Muscle of leg (tissue), 11 donors: ENCODE data around the gene KCNE3. TPM values are rescaled to one million over a fixed set of nuclear protein-coding genes. Genes with fewer than 3 reads are reported as not detected.

Experiments used
- DNase-seq: peaks from one replicate; pipeline ENCODE4 v3.0.0; 2013
- H3K27ac ChIP-seq: one replicate; pipeline ENCODE4 v1.5.1; 2013; ENCODE audit warnings: mild to moderate bottlenecking, low read length, control low read depth
- H3K27me3 ChIP-seq: one replicate; pipeline ENCODE4 v1.6.1; 2013; ENCODE audit warnings: low read length; ENCODE audit not compliant: control insufficient read depth, insufficient read depth
- H3K36me3 ChIP-seq: one replicate; pipeline ENCODE4 v1.6.1; 2013; ENCODE audit warnings: low read length; ENCODE audit not compliant: control insufficient read depth, insufficient read depth
- H3K4me1 ChIP-seq: one replicate; pipeline ENCODE4 v1.6.1; 2013; ENCODE audit warnings: low read length; ENCODE audit not compliant: control insufficient read depth, insufficient read depth
- H3K4me3 ChIP-seq: one replicate; pipeline ENCODE4 v1.5.1; 2013; ENCODE audit warnings: low read length, control low read depth
- H3K9me3 ChIP-seq: replicated peaks from 2 replicates; pipeline ENCODE4 v1.6.1; 2013; ENCODE audit warnings: low read depth, low read length; ENCODE audit not compliant: control insufficient read depth
- WGBS: methylation state at CpG from one replicate; pipeline ENCODE4 v1.1.5; 2013; ENCODE audit warnings: missing lambda C conversion rate; ENCODE audit not compliant: insufficient coverage; 5-methylcytosine and 5-hydroxymethylcytosine counted together
- polyA plus RNA-seq, 8 donors: library from polyadenylated mRNA; unstranded; fragments of 120-200 nt; gene quantifications; one replicate each; pipeline versions ENCODE4 v1.2.1 to v1.2.3, GENCODE V29; 2013; ENCODE audit warnings: inconsistent platforms in 1 of 8, low replicate concordance in 1 of 8; ENCODE audit not compliant: insufficient read length in 8 of 8, insufficient read depth in 1 of 8
- total RNA-seq: library from RNA; stranded (reverse); fragments of 120-200 nt; gene quantifications from one replicate; pipeline ENCODE4 v1.2.4, GENCODE V29; 2013

The KCNE3 gene
- total and polyA plus RNA-seq, 9 donors, result 1.2 to 3.7 (median 2.4) TPM

DNA sequence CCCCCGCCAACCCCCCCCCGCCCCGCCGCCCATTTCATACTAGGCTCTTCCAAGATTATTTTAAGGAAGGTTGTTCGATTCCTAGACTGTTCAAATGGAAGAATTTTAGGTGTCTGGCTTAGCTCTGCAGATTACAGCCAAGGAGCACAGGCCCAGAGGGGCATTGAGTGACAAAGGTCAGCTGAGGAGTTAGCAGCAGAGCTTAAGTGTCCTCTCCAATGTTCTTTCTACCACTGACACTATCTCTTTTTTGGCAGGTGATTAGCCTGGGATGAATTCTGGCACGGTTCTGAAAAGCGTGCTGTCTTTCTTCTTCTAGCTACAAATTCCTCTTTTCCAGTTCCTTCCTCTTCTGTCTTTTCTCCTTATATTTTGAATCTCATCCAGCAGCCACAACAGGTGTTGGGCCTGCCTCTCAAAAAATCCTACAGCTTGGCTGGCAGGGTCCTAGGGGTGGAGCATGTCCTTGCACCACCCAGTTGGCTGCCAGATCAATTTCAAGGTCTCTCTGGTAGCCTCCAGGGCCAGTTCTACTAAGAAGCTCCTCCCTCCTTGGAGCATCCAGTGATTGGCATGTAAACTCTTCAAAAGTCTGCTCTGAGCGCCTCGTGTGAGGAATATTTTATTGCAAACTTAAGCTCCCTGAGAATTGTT, 23.0 kb downstream of the KCNE3 start:
- Histone ChIP-seq H3K4me3 (no peak overlapping the region), H3K36me3 (no peaks in the 10 kb centered on the region), H3K9me3 (no peaks in the 10 kb centered on the region), H3K27me3 (no peaks in the 10 kb centered on the region), H3K27ac (peak overlapping the region; percentile 78), H3K4me1 (peaks cover 26% of the 10 kb centered on the region)
- WGBS, result 15% methylated on average over 3 of the region's 9 CpGs
- peak; percentile 73 for DNase-seq

DNA sequence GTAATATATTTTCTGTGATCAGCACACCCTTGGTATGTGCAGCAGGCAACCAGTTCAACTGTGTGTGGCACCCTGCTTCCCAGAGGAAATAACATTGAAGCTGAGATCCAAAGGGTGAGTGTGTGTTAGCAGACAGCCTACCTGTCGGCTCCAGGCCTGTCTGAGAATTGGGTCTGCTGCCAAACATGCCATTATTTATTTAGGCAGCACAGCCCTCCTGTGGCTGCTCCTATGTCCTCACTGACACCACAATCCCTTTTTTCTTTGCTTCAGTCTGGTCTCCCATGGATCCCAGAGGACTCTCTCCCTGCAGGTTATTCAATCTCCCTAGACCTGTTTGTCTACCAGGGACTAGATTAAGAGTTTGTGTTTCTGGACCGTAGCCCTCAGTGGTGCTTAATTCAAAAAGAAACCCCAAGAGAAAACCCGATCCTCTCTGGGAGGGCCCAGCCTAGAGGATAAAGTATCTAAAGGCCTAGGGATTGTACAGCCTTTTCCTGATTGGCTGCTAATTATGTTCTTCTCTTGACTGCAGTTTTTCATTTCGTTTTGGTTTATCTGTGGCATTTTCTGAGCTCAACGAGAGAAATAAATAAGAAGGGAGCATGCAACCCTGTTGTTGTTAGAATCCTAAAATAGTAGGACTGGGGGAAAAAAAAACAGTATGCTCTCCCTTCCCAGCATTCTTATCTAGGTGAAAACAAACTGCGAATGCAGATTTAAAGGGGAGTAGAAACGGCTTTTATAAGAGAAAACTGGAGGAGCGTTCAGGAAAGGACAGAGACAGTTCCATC, 24.1 kb downstream of the KCNE3 start:
- peak overlapping the region; percentile 39 for H3K27ac ChIP-seq
- H3K36me3 ChIP-seq, result no peaks in the 10 kb centered on the region
- peaks cover 26% of the 10 kb centered on the region for H3K4me1 ChIP-seq
- 83% methylated on average over 1 of the region's 8 CpGs for WGBS
- no peaks in the 10 kb centered on the region for H3K27me3 ChIP-seq
- no peaks in the 10 kb centered on the region for H3K9me3 ChIP-seq
- peak; percentile 33 for DNase-seq
- no peak overlapping the region for H3K4me3 ChIP-seq

GRCh38 chr11:74442636-74443035, 24.7 kb downstream of the KCNE3 start:
- Histone ChIP-seq H3K4me3 (no peak overlapping the region), H3K4me1 (peaks cover 26% of the 10 kb centered on the region), H3K36me3 (no peaks in the 10 kb centered on the region), H3K9me3 (no peaks in the 10 kb centered on the region), H3K27me3 (no peaks in the 10 kb centered on the region), H3K27ac (no peak overlapping the region)
- no CpG with 5 or more reads among the region's 3 CpGs for WGBS
- no peak for DNase-seq

DNA sequence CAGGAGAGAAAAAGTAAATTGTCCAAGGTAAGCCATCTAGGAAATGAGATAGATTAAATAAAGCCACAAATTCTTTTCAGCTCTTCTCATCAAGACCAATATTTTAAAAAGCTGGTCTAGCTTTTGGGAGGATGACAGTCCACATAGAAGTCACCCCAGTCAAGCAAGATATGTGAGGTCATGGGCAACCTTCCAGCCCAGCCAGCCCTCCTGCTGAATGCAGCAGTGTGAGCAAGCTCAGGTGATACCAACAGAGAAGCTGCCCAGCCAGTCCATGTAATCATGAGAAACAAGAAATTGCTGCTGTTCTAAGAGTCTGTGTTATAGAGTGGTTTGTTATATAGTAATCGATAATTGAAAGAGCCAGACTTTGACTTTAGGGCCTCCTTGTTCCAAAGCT, 28.7 kb downstream of the KCNE3 start:
- WGBS, result no CpG with 5 or more reads among the region's 1 CpG
- no peak for DNase-seq

DNA sequence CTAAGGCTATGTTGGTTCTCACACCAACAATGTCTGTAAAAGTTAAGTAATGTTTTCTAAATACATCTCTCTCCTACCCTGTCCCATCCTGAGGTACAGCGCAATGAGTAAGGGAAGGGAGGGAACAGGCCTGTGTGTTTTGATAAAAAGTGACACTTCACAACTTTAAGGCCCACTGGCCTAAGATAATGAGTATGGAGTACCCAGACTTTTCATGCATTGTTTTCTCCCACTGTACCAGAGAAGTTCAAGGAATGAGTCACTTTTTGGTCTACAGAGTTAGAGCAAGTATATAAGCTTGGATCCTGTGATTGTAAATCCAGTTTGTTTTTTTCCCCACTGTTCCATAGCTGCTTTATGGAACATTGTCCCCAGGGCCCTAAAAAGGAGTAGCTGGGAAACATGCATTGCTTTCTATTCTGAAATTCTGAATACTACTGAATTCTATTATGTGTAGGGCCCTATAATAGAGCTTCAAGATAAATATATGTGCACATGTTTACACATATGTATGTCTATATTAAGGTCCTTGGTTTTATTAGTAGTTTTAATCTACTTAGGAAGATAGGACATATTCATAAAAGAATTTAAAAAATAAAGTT, 29.8 kb downstream of the KCNE3 start:
- H3K27me3 ChIP-seq, result no peaks in the 10 kb centered on the region
- no CpG with 5 or more reads among the region's 1 CpG for WGBS
- DNase-seq, result no peak

More for the DNA sequence above, 28.7 kb downstream of the KCNE3 start:
- no peak overlapping the region for H3K27ac ChIP-seq
- H3K9me3 ChIP-seq, result no peaks in the 10 kb centered on the region
- H3K36me3 ChIP-seq, result no peaks in the 10 kb centered on the region
- H3K4me3 ChIP-seq, result no peak overlapping the region
- peaks cover 9% of the 10 kb centered on the region for H3K4me1 ChIP-seq
- H3K27me3 ChIP-seq, result no peaks in the 10 kb centered on the region

DNA sequence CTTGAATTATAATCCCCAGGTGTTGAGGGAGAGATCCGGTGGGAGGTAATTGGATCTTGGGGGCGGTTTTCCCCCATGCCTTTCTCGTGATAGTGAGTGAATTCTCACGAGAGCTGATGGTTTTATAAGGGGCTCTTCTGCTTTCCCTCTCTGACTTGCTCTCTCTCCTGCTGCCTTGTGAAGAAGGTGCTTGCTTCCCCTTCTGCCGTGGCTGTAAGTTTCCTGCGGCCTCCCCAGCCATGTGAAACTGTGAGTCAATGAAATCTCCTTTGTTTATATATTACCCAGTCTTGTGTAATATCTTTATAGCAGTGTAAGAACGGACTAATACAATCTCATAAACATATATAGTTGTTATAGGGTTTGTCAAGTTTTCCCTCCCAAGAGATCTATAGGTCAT, 32.8 kb downstream of the KCNE3 start:
- Histone ChIP-seq H3K27me3 (no peaks in the 10 kb centered on the region), H3K4me1 (no peaks in the 10 kb centered on the region), H3K27ac (no peak overlapping the region), H3K9me3 (no peaks in the 10 kb centered on the region), H3K4me3 (no peak overlapping the region), H3K36me3 (no peaks in the 10 kb centered on the region)
- DNase-seq, result no peak
- WGBS, result no CpG with 5 or more reads among the region's 7 CpGs

More for the DNA sequence above, 29.8 kb downstream of the KCNE3 start:
- Histone ChIP-seq H3K4me3 (no peak overlapping the region), H3K4me1 (peaks cover under 1% of the 10 kb centered on the region), H3K27ac (no peak overlapping the region), H3K9me3 (no peaks in the 10 kb centered on the region), H3K36me3 (no peaks in the 10 kb centered on the region)

DNA sequence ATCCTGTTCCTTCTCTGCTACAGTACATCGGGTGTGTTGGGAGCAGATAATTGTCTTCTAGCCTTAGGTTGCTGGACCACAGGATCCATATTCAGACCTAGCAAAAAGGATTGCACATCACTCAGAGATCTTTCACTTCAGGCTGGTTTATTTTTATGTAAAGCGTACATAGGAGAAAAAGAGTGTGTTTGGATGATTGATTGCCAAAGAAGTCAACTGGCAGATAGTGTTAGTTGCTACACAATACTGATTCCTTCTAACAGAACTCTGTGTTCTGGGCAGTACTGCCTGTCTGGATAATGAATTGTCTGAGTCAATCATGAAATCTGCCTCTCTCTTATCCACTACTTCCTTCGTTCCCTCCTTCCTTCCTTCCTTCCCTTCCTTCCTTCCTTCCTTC, 38.1 kb downstream of the KCNE3 start:
- no peaks in the 10 kb centered on the region for H3K9me3 ChIP-seq
- no peaks in the 10 kb centered on the region for H3K27me3 ChIP-seq
- no CpG with 5 or more reads among the region's 3 CpGs for WGBS
- H3K27ac ChIP-seq, result no peak overlapping the region
- H3K36me3 ChIP-seq, result no peaks in the 10 kb centered on the region
- H3K4me3 ChIP-seq, result no peak overlapping the region
- H3K4me1 ChIP-seq, result no peaks in the 10 kb centered on the region
- DNase-seq, result no peak

GRCh38 chr11:74427384-74427886, 39.9 kb downstream of the KCNE3 start:
- Histone ChIP-seq H3K4me1 (no peaks in the 10 kb centered on the region), H3K27me3 (no peaks in the 10 kb centered on the region), H3K4me3 (no peak overlapping the region), H3K36me3 (no peaks in the 10 kb centered on the region), H3K9me3 (no peaks in the 10 kb centered on the region), H3K27ac (no peak overlapping the region)
- no peak for DNase-seq
- WGBS, result no CpG with 5 or more reads among the region's 4 CpGs

DNA sequence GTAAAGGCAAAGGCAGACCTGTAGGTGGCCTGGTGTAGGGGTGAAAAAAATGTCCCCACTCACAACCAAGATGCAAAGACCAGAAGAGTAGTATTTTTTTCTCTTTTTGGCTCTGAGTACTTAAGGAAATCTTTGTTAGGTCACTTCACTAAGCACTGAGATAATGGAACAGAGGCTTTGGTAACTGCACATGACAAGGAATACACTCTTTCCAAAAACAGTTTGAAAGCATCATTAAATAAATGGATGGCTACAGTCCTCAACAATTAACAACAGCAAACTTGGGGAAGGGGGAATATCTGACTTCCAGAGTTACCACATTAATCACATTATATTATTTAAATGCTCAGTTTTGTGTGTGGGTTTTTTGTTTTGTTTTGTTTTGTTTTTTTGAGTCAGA, 42.2 kb downstream of the KCNE3 start:
- Histone ChIP-seq H3K27ac (no peak overlapping the region), H3K9me3 (no peaks in the 10 kb centered on the region), H3K4me1 (no peaks in the 10 kb centered on the region), H3K36me3 (no peaks in the 10 kb centered on the region), H3K4me3 (no peak overlapping the region), H3K27me3 (no peaks in the 10 kb centered on the region)
- no peak for DNase-seq

- no peaks in the 10 kb centered on the region for H3K36me3 ChIP-seq
- no peaks in the 10 kb centered on the region for H3K27me3 ChIP-seq
- H3K9me3 ChIP-seq, result no peaks in the 10 kb centered on the region
- no peak overlapping the region for H3K27ac ChIP-seq
- H3K4me3 ChIP-seq, result no peak overlapping the region
- WGBS, result no CpG with 5 or more reads among the region's 1 CpG
- H3K4me1 ChIP-seq, result no peaks in the 10 kb centered on the region
- DNase-seq, result no peak
These were observed 48.8 kb downstream of the KCNE3 start for GRCh38 chr11:74418509-74418895.
